Neural crest cell (in vitro differentiated cells): Measurements from ENCODE around the gene CRYZL1. TPM values are rescaled to one million over a fixed set of nuclear protein-coding genes. Genes with fewer than 3 reads are reported as not detected.
A peak's percentile ranks its signal among the peaks of the same experiment; 100 is the strongest.

Source experiments
- DNase-seq: peaks from one replicate; pipeline ENCODE4 v3.0.0; 2021; ENCODE audit warnings: low read depth, mixed read lengths, low spot score
- H3K27ac Mint-ChIP-seq: one replicate; pipeline ENCODE4 v1.8.0; 2021; ENCODE audit warnings: mild to moderate bottlenecking, mixed read lengths; ENCODE audit not compliant: unreplicated experiment
- H3K27me3 Mint-ChIP-seq: 2 replicates; pipeline ENCODE4 v1.8.0; 2021; ENCODE audit warnings: low read depth, mild to moderate bottlenecking, mixed read lengths
- H3K36me3 Mint-ChIP-seq: 2 replicates; pipeline ENCODE4 v1.8.0; 2021; ENCODE audit warnings: low read depth, mild to moderate bottlenecking, mixed read lengths
- H3K4me1 Mint-ChIP-seq: 2 replicates; pipeline ENCODE4 v1.8.0; 2021; ENCODE audit warnings: mixed read lengths
- H3K4me3 Mint-ChIP-seq: one replicate; pipeline ENCODE4 v1.8.0; 2021; ENCODE audit warnings: mild to moderate bottlenecking, mixed read lengths
- H3K9me3 Mint-ChIP-seq: 2 replicates; pipeline ENCODE4 v1.8.0; 2021; ENCODE audit warnings: mixed read lengths
- total RNA-seq: library from RNA; stranded (reverse); gene quantifications from 2 replicates; pipeline ENCODE4 v1.2.1, GENCODE V29; 2021
- TF ChIP-seq, protein P1 (sequence below): fragments of 200-600 bp; sonication (generic); conservative IDR thresholded peaks from 2 replicates; pipeline ENCODE4 v1.5.0; 2021; ENCODE audit warnings: antibody characterized with exemption, mild to moderate bottlenecking

The CRYZL1 gene
- total RNA-seq, 1 donor from 2014 or later, result 55.8 TPM

DNA sequence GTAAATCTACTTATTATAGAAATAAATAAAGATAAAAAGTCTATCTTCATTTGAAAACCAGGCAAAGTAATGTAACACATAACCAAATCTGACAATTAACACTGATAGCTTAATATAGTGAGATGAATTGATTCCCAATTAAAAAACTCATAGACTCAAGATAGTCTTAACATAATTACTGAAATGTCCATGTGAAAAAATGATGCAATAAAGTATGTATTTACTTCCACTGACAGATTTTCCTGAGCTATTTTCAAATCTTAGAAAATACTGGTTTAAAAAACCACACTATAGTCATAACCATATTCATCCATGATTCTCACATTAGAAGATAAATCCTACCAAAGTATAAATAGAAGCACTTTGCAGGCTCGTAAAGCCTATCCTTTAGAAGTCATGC, 43.5 kb downstream of the CRYZL1 start:
- H3K27ac Mint-ChIP-seq, result no peak overlapping the region
- H3K9me3 Mint-ChIP-seq, result no peaks in the 10 kb centered on the region
- H3K27me3 Mint-ChIP-seq, result no peaks in the 10 kb centered on the region
- H3K4me3 Mint-ChIP-seq, result no peak overlapping the region
- TF ChIP-seq, protein P1, sequence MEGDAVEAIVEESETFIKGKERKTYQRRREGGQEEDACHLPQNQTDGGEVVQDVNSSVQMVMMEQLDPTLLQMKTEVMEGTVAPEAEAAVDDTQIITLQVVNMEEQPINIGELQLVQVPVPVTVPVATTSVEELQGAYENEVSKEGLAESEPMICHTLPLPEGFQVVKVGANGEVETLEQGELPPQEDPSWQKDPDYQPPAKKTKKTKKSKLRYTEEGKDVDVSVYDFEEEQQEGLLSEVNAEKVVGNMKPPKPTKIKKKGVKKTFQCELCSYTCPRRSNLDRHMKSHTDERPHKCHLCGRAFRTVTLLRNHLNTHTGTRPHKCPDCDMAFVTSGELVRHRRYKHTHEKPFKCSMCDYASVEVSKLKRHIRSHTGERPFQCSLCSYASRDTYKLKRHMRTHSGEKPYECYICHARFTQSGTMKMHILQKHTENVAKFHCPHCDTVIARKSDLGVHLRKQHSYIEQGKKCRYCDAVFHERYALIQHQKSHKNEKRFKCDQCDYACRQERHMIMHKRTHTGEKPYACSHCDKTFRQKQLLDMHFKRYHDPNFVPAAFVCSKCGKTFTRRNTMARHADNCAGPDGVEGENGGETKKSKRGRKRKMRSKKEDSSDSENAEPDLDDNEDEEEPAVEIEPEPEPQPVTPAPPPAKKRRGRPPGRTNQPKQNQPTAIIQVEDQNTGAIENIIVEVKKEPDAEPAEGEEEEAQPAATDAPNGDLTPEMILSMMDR, result no peak
- H3K4me1 Mint-ChIP-seq, result no peaks in the 10 kb centered on the region
- no peak for DNase-seq
- peaks cover 12% of the 10 kb centered on the region for H3K36me3 Mint-ChIP-seq

- Mint-ChIP-seq H3K4me1 (peaks cover 26% of the 10 kb centered on the region), H3K9me3 (no peaks in the 10 kb centered on the region), H3K27ac (peak within 1 kb of the TSS; percentile 96), H3K36me3 (peaks cover 8% of the 10 kb centered on the region), H3K4me3 (peak within 1 kb of the TSS; percentile 95), H3K27me3 (no peaks in the 10 kb centered on the region)
- TF ChIP-seq, protein P1, result peak; percentile 5
- DNase-seq, result peak; percentile 91
Observed at GRCh38 chr21:33588485-33589335, 52.8 kb downstream of the CRYZL1 start, which contains the start of gene DONSON. TSS of gene DONSON (minus strand) at chr21:33588684. CDS start at chr21:33588641, 43 bp downstream.

GRCh38 chr21:33587792-33588484, 53.6 kb downstream of the CRYZL1 start:
- TF ChIP-seq, protein P1, result peak; percentile 32
- Mint-ChIP-seq H3K27ac (peak overlapping the region; percentile 96), H3K27me3 (no peaks in the 10 kb centered on the region), H3K4me3 (peak overlapping the region; percentile 95), H3K36me3 (peaks cover 5% of the 10 kb centered on the region), H3K9me3 (no peaks in the 10 kb centered on the region), H3K4me1 (peaks cover 26% of the 10 kb centered on the region)
- DNase-seq, result no peak

- no peak for DNase-seq
- H3K27me3 Mint-ChIP-seq, result no peaks in the 10 kb centered on the region
- H3K36me3 Mint-ChIP-seq, result peaks cover 5% of the 10 kb centered on the region
- H3K4me1 Mint-ChIP-seq, result peaks cover 26% of the 10 kb centered on the region
- H3K27ac Mint-ChIP-seq, result no peak overlapping the region
- H3K9me3 Mint-ChIP-seq, result no peaks in the 10 kb centered on the region
- TF ChIP-seq, protein P1, result no peak
- peak overlapping the region; percentile 84 for H3K4me3 Mint-ChIP-seq
Observed at GRCh38 chr21:33586927-33587326, 54.6 kb downstream of the CRYZL1 start.

DNA sequence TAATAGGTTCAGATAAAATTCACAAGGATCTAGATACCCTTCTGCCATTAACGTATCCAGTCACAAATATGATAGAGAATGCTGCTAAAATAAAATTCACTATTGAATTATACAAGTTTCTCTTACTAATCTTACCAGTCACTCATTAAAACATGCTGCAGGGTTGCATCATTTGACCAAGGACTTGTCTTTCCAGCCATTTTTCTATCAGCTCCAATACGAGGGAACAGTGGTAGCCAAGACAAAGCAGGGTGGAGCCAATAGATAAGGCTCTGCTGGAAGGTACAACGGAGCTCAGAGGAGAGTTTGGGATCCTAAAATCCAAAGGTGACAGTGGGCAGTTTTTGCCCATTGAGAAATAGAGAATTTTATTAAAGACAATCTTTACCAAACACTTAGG, 57.1 kb downstream of the CRYZL1 start:
- no peak for DNase-seq
- Mint-ChIP-seq H3K36me3 (peaks cover 5% of the 10 kb centered on the region), H3K27ac (no peak overlapping the region), H3K27me3 (no peaks in the 10 kb centered on the region), H3K4me1 (peaks cover 26% of the 10 kb centered on the region), H3K9me3 (no peaks in the 10 kb centered on the region), H3K4me3 (peak overlapping the region; percentile 76)
- TF ChIP-seq, protein P1, result no peak
